Activated CD8-positive, alpha-beta memory T cell treated with anti-CD3 and anti-CD28 coated beads, Interleukin-2, amount 50 U/mL, for 4 hours (primary cell): ENCODE data around the gene ITPKB.

Experiments
- DNase-seq: peaks from one replicate; pipeline ENCODE4 v3.0.0-alpha.2; 2020

ITPKB gene

GRCh38 chr1:226682871-226683814 is 55.9 kb downstream of the ITPKB start:
- peak; percentile 50 for DNase-seq

- no peak for DNase-seq
Measured at GRCh38 chr1:226681652-226682493, 57.2 kb downstream of the ITPKB start.

GRCh38 chr1:226680653-226681052 is 58.4 kb downstream of the ITPKB start:
- no peak for DNase-seq

GRCh38 chr1:226679853-226680516 is 59.1 kb downstream of the ITPKB start:
- peak; percentile 84 for DNase-seq

- DNase-seq = no peak
Measured at GRCh38 chr1:226679262-226679661, 59.8 kb downstream of the ITPKB start.

GRCh38 chr1:226678701-226679100 is 60.4 kb downstream of the ITPKB start:
- no peak for DNase-seq

- no peak for DNase-seq
Measured at GRCh38 chr1:226678251-226678650, 60.8 kb downstream of the ITPKB start.

GRCh38 chr1:226677027-226678020 is 61.8 kb downstream of the ITPKB start:
- peak; percentile 72 for DNase-seq

GRCh38 chr1:226676381-226676780 is 62.7 kb downstream of the ITPKB start:
- DNase-seq = no peak

GRCh38 chr1:226675715-226676357 is 63.2 kb downstream of the ITPKB start:
- DNase-seq = no peak

- peak; percentile 70 for DNase-seq
Measured at GRCh38 chr1:226674892-226675714, 64.0 kb downstream of the ITPKB start.

GRCh38 chr1:226672339-226672762 is 66.7 kb downstream of the ITPKB start:
- no peak for DNase-seq

GRCh38 chr1:226671277-226671676 is 67.8 kb downstream of the ITPKB start:
- no peak for DNase-seq

- DNase-seq = no peak
Measured at GRCh38 chr1:226670073-226670472, 69.0 kb downstream of the ITPKB start.

- no peak for DNase-seq
Measured at GRCh38 chr1:226668173-226668560, 70.9 kb downstream of the ITPKB start.

GRCh38 chr1:226666692-226667091 is 72.4 kb downstream of the ITPKB start:
- DNase-seq = no peak

- DNase-seq = no peak
Measured at GRCh38 chr1:226666164-226666506, 72.9 kb downstream of the ITPKB start.

GRCh38 chr1:226665505-226666163 is 73.4 kb downstream of the ITPKB start:
- no peak for DNase-seq

GRCh38 chr1:226664413-226665101 is 74.5 kb downstream of the ITPKB start:
- DNase-seq = no peak
